SK-N-MC (cell line): ENCODE results near the gene KDM6A.

Experiments
- EZH2 ChIP-seq: fragments of 200-600 bp; sonication (generic); IDR thresholded peaks from one replicate; pipeline ENCODE4 v1.6.1; 2017; ENCODE audit warnings: antibody characterized with exemption
- FOXP2 ChIP-seq: optimal IDR thresholded peaks from 2 replicates; pipeline ENCODE3; 2011; ENCODE audit warnings: mild to moderate bottlenecking, moderate library complexity; ENCODE audit not compliant: insufficient read depth; ENCODE audit errors: extremely low read length, control extremely low read depth
- POLR2AphosphoS5 ChIP-seq: IDR thresholded peaks from 2 replicates; pipeline ENCODE4 v1.6.1; 2012; ENCODE audit warnings: mild to moderate bottlenecking, low read depth, low read length, borderline replicate concordance

DNA sequence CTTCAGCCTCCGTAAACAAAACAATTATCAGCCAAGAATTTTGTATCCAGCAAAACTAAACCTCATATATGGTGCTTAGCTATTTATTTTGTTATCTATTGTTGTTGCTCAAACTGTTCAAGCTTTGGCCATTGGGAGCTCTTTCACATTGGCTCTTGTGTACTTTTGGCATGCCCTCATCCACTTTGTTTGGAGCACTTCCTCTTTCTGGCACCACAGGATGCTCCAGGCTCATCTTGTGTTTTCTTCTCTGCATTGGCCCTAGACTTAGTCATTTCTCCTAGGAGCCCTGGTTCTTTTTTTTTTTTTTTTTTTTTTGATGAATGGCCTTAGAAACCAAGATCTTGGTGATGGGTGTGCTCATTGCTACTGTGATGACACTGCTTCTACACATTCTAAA, 253.2 kb downstream of the KDM6A start:
- TF ChIP-seq EZH2 (no peak), POLR2AphosphoS5 (no peak), FOXP2 (no peak)
